ENCODE results near the gene DDR2.

The DDR2 gene

DNA sequence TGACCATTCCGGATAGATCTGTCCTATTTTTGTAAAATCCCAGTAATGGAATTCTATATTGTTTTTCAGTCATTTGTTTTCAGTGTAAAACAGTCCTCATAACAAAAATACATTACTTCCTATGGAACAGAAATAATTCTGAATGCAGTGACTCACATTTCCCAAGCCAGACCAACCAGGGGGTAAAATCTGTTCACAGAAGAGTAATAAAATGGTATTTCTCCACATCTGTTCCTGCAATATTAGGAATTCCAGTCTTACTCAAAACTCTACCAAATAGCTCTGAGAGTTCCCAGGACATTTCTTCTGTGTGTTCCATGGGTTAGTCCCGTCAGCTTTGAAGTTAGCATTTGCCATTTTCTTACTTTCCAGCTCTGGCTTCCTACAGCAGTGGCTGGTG lies 2.6 kb upstream of the DDR2 start:
- peak overlapping the region; percentile 83 for H3K27ac ChIP-seq
- peaks cover 0 to 47% (median 16%) of the 10 kb centered on the region in 4 donors for H3K4me1 ChIP-seq
- H3K27me3 ChIP-seq: no peaks in the 10 kb centered on the region
- H3K4me3 ChIP-seq: no peak overlapping the region
- TF ChIP-seq, protein P1, sequence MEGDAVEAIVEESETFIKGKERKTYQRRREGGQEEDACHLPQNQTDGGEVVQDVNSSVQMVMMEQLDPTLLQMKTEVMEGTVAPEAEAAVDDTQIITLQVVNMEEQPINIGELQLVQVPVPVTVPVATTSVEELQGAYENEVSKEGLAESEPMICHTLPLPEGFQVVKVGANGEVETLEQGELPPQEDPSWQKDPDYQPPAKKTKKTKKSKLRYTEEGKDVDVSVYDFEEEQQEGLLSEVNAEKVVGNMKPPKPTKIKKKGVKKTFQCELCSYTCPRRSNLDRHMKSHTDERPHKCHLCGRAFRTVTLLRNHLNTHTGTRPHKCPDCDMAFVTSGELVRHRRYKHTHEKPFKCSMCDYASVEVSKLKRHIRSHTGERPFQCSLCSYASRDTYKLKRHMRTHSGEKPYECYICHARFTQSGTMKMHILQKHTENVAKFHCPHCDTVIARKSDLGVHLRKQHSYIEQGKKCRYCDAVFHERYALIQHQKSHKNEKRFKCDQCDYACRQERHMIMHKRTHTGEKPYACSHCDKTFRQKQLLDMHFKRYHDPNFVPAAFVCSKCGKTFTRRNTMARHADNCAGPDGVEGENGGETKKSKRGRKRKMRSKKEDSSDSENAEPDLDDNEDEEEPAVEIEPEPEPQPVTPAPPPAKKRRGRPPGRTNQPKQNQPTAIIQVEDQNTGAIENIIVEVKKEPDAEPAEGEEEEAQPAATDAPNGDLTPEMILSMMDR (IDR thresholded peaks at IDR 0.05): no peak
- H3K36me3 ChIP-seq: no peaks in the 10 kb centered on the region
- no peak for DNase-seq
- H3K9me3 ChIP-seq: no peaks in the 10 kb centered on the region
- intact Hi-C loops (cut with DNase I; ENCODE audit: low total_unique reads): loop anchor here (5.0 kb wide), 1 partner anchor 67 kb away; the partner anchor contains the start of gene UAP1

DNA sequence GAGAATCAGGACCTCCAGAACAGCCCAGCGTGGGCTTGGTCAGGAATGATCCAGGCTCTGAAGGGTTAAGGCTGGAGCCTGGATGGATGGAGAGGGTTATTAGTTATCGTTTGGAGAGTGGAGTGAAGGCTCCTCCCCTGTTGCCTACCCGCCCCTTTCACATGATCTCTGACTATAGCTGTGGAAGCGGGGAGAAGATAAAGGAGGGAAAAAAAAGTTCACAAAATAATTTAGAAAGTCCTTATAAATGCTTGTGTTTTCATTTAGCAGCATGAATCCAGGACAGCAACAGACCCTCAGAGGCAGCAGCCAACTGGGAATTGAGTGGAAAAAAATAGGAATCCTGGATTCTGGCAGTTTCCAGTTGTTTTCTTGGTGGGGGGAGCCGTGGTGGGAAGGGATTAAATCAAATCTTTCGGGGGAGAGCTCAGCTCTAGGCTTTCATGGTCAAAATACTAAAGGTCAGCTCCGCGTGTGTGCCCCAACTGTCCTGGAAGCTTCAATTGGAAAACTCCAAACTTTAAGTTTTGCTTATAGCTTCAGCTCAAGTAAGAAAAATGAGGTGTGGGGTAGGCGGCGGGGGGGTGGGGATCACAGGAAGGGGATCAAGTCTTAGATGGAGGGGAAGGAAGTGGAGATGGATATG lies 595 bp upstream of the DDR2 start:
- intact Hi-C loops (cut with DNase I; ENCODE audit: low total_unique reads): loop anchor here (5.0 kb wide), 1 partner anchor 69 kb away; the partner anchor contains the start of gene UAP1
- peak overlapping the region; percentile 83 for H3K27ac ChIP-seq
- peak; percentile 59 to 79 for DNase-seq
- TF ChIP-seq, protein P1 (IDR thresholded peaks at IDR 0.05): no peak
- H3K4me3 ChIP-seq: peak overlapping the region; percentile 58 to 59
- H3K36me3 ChIP-seq: no peaks in the 10 kb centered on the region
- no peaks in the 10 kb centered on the region for H3K9me3 ChIP-seq
- peaks cover 0 to 56% (median 26%) of the 10 kb centered on the region in 4 donors for H3K4me1 ChIP-seq
- no peaks in the 10 kb centered on the region for H3K27me3 ChIP-seq

DNA sequence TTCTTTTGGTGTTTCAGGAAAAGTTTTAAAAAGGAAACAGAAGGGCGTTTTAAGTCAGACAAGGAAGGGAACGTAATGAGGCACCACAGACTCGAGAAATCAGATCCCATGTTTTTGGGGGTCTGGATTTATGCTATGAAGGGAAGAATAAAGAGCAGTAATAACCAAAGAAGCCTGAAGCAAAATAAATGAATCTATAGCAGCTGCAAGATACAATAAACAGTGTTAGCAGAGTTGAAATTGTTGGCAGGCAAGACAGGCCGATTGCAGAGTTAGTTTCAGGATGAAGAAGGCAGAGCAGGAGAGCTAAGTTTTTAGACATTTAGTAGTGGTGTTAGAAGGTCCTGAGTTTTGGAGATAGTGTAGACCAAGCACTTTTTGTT lies 425 bp downstream of the DDR2 start:
- Histone ChIP-seq H3K9me3 (no peaks in the 10 kb centered on the region), H3K27ac (peak overlapping the region; percentile 83), H3K4me3 (peak overlapping the region; percentile 58 to 59), H3K27me3 (no peaks in the 10 kb centered on the region), H3K4me1 (peaks cover 0 to 54% (median 26%) of the 10 kb centered on the region in 4 donors), H3K36me3 (no peaks in the 10 kb centered on the region)
- TF ChIP-seq, protein P1 (IDR thresholded peaks at IDR 0.05): no peak
- intact Hi-C loops (cut with DNase I; ENCODE audit: low total_unique reads): loop anchor here (5.0 kb wide), 1 partner anchor 70 kb away; the partner anchor contains the start of gene UAP1
- no peak for DNase-seq

DNA sequence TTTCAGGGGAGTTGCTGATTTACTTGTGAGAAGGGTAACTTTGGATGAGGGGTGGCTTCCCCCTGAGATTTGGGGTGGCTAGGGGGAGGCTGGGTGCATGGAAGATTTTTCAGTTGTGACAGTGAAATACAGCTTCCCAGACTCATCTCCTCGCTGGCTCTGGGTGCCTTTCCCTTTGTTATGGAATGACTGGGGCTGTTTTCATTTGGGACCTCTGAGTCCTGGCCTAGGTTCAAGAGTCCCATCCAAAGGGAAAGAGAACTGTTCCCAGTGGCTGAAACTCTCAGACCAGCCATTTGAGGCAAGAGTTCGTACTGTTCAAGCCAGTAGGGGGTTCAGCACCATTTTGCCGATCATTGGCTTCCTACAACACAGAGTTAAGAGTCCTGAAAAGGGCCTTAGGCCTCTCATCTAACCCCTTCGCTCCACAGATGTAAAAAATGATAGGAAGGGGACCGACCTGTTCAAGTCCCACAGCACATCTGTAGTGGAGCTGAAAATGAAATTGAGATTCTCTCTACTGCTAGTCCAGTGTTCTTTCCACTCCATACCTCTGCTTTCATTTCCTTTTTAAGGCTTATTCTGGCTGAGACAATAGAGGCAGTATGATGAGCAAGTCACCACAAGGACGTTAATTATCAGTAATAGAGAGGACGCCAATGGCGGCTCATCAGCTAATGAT lies 958 bp downstream of the DDR2 start:
- Histone ChIP-seq H3K4me1 (peaks cover 0 to 54% (median 26%) of the 10 kb centered on the region in 4 donors), H3K4me3 (peak overlapping the region; percentile 58 to 59), H3K27me3 (no peaks in the 10 kb centered on the region), H3K9me3 (no peaks in the 10 kb centered on the region), H3K27ac (peak overlapping the region; percentile 83), H3K36me3 (no peaks in the 10 kb centered on the region)
- DNase-seq: peak in 1 of 2 donors; percentile 43
- TF ChIP-seq, protein P1 (IDR thresholded peaks at IDR 0.05): no peak
- intact Hi-C loops (cut with DNase I; ENCODE audit: low total_unique reads): loop anchor here (5.0 kb wide), 1 partner anchor 71 kb away; the partner anchor contains the start of gene UAP1

DNA sequence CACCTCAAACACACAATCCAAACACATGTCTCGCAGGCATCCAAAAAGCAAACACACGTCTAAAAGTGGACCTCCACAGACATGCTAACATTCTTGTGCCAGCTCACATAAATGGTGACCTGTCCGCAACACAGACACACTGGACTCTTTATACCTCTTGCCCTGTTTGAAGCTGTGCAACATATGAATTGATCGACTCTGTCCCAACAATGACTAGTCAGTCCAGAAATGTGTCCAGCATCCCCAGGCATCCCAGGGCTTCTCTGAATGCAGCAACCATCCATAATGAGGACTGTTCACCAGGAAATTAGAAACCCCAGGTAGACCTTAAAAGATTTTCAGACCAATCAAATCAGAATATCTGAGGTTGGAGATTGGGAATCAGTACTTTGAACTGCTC lies 3.2 kb downstream of the DDR2 start:
- peak overlapping the region; percentile 83 for H3K27ac ChIP-seq
- no peaks in the 10 kb centered on the region for H3K27me3 ChIP-seq
- intact Hi-C loops (cut with DNase I; ENCODE audit: low total_unique reads): no loop called here
- TF ChIP-seq, protein P1 (IDR thresholded peaks at IDR 0.05): no peak
- H3K4me3 ChIP-seq: peak overlapping the region; percentile 58 to 59
- peaks cover 0 to 48% (median 27%) of the 10 kb centered on the region in 4 donors for H3K4me1 ChIP-seq
- H3K36me3 ChIP-seq: no peaks in the 10 kb centered on the region
- no peaks in the 10 kb centered on the region for H3K9me3 ChIP-seq
- no peak for DNase-seq
